Activated B cell treated with CpG ODN at 0.5 μM for 24 hours (primary cell): Measurements from ENCODE around the gene PLIN5. TPM values are rescaled to one million over a fixed set of nuclear protein-coding genes. Genes with fewer than 3 reads are reported as not detected.

Experiments
- ATAC-seq: fragments of 200-7000 bp; cut with Tn5 transposase; one replicate; pipeline ENCODE4 v1.10.0; 2021; ENCODE audit warnings: low read depth, mild to moderate bottlenecking, moderate library complexity
- CTCF ChIA-PET: fragments of 350-600 bp; sonication (Branson Sonifier 250); formaldehyde crosslinking; loops from one replicate; lab custom pipeline; 2021; ENCODE audit warnings: antibody characterized with exemption; lab: Charles Lee
- POLR2A ChIA-PET: fragments of 350-600 bp; sonication (Branson Sonifier 250); formaldehyde crosslinking; loops from one replicate; lab custom pipeline; 2021; ENCODE audit warnings: antibody characterized with exemption; lab: Charles Lee
- DNase-seq: peaks from one replicate; pipeline ENCODE4 v3.0.0; 2022
- H3K27ac Mint-ChIP-seq: one replicate; pipeline ENCODE4 v1.8.0; 2020; ENCODE audit warnings: mixed read lengths
- H3K27me3 Mint-ChIP-seq: one replicate; pipeline ENCODE4 v1.8.0; 2021; ENCODE audit warnings: mixed read lengths
- H3K36me3 Mint-ChIP-seq: one replicate; pipeline ENCODE4 v1.8.0; 2021; ENCODE audit warnings: low read depth, mixed read lengths
- H3K4me1 Mint-ChIP-seq: one replicate; pipeline ENCODE4 v1.8.0; 2021; ENCODE audit warnings: mixed read lengths
- H3K4me3 Mint-ChIP-seq: one replicate; pipeline ENCODE4 v1.8.0; 2020; ENCODE audit warnings: mild to moderate bottlenecking, mixed read lengths
- H3K9me3 Mint-ChIP-seq: one replicate; pipeline ENCODE4 v1.8.0; 2020; ENCODE audit warnings: mixed read lengths
- intact Hi-C: fragments of 100-400 bp; cut with micrococcal nuclease; formaldehyde crosslinking; loops from one replicate; pipeline ENCODE4 v1.15.1; 2024
- total RNA-seq: library from RNA; stranded (reverse); gene quantifications from 2 replicates; pipeline ENCODE4 v1.2.3, GENCODE V29; 2022
- TF ChIP-seq, protein P1 (sequence below): fragments of 200-600 bp; IDR thresholded peaks from one replicate; pipeline ENCODE4 v1.8.0; 2022; ENCODE audit warnings: antibody characterized with exemption, mild to moderate bottlenecking

The PLIN5 gene
- total RNA-seq, 1 donor from 2014 or later = 0.33 TPM

- DNase-seq (no peak), ATAC-seq (no peak)
- Mint-ChIP-seq H3K27ac (no peak overlapping the region), H3K27me3 (peaks cover 23% of the 10 kb centered on the region), H3K4me1 (no peaks in the 10 kb centered on the region), H3K9me3 (no peaks in the 10 kb centered on the region), H3K36me3 (no peaks in the 10 kb centered on the region), H3K4me3 (no peak overlapping the region)
- POLR2A ChIA-PET = interaction anchor here (0.7 kb wide), 1 partner anchor 158 kb away, joined by 5 read pairs; no protein-coding TSS in a partner anchor
- intact Hi-C loops = no loop called here
- CTCF ChIA-PET = no interaction called here
- TF ChIP-seq, protein P1, sequence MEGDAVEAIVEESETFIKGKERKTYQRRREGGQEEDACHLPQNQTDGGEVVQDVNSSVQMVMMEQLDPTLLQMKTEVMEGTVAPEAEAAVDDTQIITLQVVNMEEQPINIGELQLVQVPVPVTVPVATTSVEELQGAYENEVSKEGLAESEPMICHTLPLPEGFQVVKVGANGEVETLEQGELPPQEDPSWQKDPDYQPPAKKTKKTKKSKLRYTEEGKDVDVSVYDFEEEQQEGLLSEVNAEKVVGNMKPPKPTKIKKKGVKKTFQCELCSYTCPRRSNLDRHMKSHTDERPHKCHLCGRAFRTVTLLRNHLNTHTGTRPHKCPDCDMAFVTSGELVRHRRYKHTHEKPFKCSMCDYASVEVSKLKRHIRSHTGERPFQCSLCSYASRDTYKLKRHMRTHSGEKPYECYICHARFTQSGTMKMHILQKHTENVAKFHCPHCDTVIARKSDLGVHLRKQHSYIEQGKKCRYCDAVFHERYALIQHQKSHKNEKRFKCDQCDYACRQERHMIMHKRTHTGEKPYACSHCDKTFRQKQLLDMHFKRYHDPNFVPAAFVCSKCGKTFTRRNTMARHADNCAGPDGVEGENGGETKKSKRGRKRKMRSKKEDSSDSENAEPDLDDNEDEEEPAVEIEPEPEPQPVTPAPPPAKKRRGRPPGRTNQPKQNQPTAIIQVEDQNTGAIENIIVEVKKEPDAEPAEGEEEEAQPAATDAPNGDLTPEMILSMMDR = no peak
Measured at GRCh38 chr19:4571305-4571917, 36.4 kb upstream of the PLIN5 start.

GRCh38 chr19:4570916-4571304 lies 35.9 kb upstream of the PLIN5 start:
- Mint-ChIP-seq H3K9me3 (no peaks in the 10 kb centered on the region), H3K36me3 (no peaks in the 10 kb centered on the region), H3K4me3 (no peak overlapping the region), H3K4me1 (no peaks in the 10 kb centered on the region), H3K27me3 (peaks cover 18% of the 10 kb centered on the region), H3K27ac (no peak overlapping the region)
- DNase-seq = no peak
- no peak for ATAC-seq
- intact Hi-C loops = no loop called here
- TF ChIP-seq, protein P1 = no peak
- ChIA-PET POLR2A (interaction anchor here (0.5 kb wide), 1 partner anchor 203 kb away, joined by 3 read pairs; no protein-coding TSS in a partner anchor), CTCF (no interaction called here)

DNA sequence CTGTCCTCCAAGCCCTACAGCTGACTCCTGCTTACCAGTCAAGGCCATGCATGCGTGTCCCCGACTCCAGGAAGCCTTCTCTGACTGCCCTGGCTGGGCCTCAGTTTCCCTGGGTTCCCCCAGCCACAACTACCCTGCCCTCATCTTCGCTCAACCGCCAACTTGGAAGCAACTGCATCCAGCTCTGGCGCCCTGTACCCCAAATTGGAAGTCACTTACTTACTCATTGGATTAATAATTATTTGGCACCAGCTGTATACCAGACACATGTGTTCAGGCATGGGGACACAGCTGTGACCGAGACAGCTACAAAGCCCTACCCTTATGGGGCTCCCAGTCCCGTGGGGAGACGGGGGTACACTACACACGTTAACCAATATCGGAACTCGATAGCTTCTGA lies 35.4 kb upstream of the PLIN5 start:
- ATAC-seq (no peak), DNase-seq (no peak)
- intact Hi-C loops = no loop called here
- POLR2A ChIA-PET = interaction anchor here (0.5 kb wide), 1 partner anchor 204 kb away, joined by 3 read pairs; no protein-coding TSS in a partner anchor
- Mint-ChIP-seq H3K36me3 (no peaks in the 10 kb centered on the region), H3K27ac (no peak overlapping the region), H3K9me3 (no peaks in the 10 kb centered on the region), H3K4me3 (no peak overlapping the region), H3K27me3 (peaks cover 13% of the 10 kb centered on the region), H3K4me1 (no peaks in the 10 kb centered on the region)
- TF ChIP-seq, protein P1 = no peak
- CTCF ChIA-PET = interaction anchor here (2.9 kb wide), 1 partner anchor 67 kb away, joined by 17 read pairs; no protein-coding TSS in a partner anchor

DNA sequence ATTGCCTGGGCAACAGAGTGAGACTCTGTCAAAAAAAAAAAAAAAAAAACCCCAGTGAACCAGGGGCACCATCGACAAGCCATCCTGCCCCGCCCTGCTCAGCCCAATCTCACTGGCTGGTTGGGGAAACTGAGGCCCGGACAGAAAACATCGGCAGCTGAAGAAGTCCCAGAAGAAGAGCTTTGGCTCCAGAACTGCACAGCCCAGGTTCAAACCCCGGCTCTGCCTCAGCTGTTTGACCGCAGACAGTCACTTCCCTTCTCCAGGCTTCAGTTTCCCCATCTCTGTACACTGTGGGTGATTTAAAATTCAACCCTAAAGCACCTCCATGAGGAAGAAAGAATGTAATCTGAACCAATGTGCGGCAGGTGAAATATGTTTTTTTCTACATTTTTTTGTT lies 33.9 kb upstream of the PLIN5 start:
- H3K27me3 Mint-ChIP-seq = peaks cover 8% of the 10 kb centered on the region
- no peaks in the 10 kb centered on the region for H3K36me3 Mint-ChIP-seq
- POLR2A ChIA-PET = no interaction called here
- no peaks in the 10 kb centered on the region for H3K4me1 Mint-ChIP-seq
- no peak overlapping the region for H3K4me3 Mint-ChIP-seq
- CTCF ChIA-PET = interaction anchor here (2.9 kb wide), 1 partner anchor 68 kb away, joined by 17 read pairs; no protein-coding TSS in a partner anchor
- TF ChIP-seq, protein P1 = no peak
- no peak overlapping the region for H3K27ac Mint-ChIP-seq
- no peak for DNase-seq
- no peaks in the 10 kb centered on the region for H3K9me3 Mint-ChIP-seq
- no peak for ATAC-seq
- intact Hi-C loops = no loop called here

GRCh38 chr19:4567584-4568071 lies 32.6 kb upstream of the PLIN5 start:
- no peaks in the 10 kb centered on the region for H3K9me3 Mint-ChIP-seq
- no peaks in the 10 kb centered on the region for H3K4me1 Mint-ChIP-seq
- H3K27ac Mint-ChIP-seq = no peak overlapping the region
- no peak overlapping the region for H3K4me3 Mint-ChIP-seq
- peaks cover 5% of the 10 kb centered on the region for H3K27me3 Mint-ChIP-seq
- TF ChIP-seq, protein P1 = no peak
- DNase-seq = peak; percentile 35
- POLR2A ChIA-PET = no interaction called here
- no peaks in the 10 kb centered on the region for H3K36me3 Mint-ChIP-seq
- intact Hi-C loops = loop anchor here (2.0 kb wide), 1 partner anchor 69 kb away; no protein-coding TSS in a partner anchor
- CTCF ChIA-PET = interaction anchor here (0.6 to 2.9 kb wide), 3 partner anchors 66 to 69 kb away, joined by 3 to 17 read pairs (median 11); no protein-coding TSS in a partner anchor
- peak; percentile 60 for ATAC-seq
